HG03460 (cell line): ENCODE results near the gene TRIM44.
"Not testable (repeated sequence)": the region's sequence is repeated elsewhere in the genome, so short reads cannot be mapped to it uniquely, and the experiment has no call there.

Experiments
- ATAC-seq: cut with Tn5 transposase; IDR thresholded peaks from one replicate; pipeline ENCODE4 v1.9.1; 2021; ENCODE audit not compliant: unreplicated experiment

Gene TRIM44

DNA sequence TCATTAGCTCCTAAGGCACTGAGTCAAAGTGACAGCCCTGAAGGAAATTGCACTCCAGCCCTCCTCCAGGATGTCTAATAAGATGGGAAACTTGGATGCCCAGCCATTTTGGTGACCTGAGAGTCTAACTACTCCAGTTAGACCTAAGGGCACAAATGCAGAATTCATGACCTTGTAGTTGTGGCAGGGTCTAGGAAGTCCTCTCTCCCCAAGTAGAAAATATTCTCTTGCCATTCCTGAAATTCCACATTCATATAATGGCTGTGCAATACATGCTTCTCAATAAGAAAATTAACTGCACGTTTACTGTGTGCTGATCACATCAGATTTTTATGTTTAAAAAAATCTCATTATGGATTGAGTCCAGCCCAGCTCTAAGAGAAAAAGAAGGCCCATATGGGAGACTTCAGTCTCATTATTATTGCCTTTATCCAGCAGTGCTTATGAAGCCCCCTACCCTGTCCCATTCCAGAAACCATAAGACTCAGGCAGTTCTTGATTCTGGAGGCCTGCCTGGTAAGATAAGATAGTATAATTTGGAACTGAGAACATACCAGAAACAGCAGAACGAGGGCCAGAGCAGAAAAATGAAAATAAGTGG lies 147.6 kb downstream of the TRIM44 start:
- no peak for ATAC-seq

GRCh38 chr11:35811783-35812182 lies 149.2 kb downstream of the TRIM44 start:
- no peak for ATAC-seq

- ATAC-seq: no peak
These were observed 150.3 kb downstream of the TRIM44 start for GRCh38 chr11:35812828-35813227.

GRCh38 chr11:35814081-35814695 lies 151.6 kb downstream of the TRIM44 start:
- ATAC-seq: no peak

DNA sequence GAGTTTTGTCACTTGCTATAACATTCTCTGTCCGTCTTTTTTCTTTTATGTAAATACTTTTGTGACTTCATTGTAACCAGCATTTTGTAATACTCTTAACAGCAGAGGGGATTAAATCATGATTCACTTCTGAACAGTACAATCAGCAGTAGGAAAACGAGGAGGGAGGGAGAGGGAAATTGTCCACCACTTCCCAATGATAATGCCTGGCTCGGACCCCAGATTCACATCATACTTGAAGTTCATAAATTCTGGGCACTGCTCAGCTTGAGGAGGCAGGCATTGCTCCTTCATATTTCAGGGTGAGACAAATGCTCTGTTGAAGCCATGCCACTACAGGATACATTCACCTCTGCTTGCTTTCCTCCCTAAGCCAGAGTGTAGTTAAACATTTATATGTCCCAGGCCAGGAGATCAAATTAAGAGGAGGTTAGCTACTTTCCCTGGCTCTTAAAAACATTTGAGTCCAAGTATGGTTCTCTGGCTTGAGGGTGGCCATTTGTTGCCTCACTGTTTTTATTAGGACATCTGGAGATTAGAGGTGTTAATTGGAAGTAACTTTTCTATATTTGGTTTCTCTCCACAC lies 152.2 kb downstream of the TRIM44 start:
- no peak for ATAC-seq

DNA sequence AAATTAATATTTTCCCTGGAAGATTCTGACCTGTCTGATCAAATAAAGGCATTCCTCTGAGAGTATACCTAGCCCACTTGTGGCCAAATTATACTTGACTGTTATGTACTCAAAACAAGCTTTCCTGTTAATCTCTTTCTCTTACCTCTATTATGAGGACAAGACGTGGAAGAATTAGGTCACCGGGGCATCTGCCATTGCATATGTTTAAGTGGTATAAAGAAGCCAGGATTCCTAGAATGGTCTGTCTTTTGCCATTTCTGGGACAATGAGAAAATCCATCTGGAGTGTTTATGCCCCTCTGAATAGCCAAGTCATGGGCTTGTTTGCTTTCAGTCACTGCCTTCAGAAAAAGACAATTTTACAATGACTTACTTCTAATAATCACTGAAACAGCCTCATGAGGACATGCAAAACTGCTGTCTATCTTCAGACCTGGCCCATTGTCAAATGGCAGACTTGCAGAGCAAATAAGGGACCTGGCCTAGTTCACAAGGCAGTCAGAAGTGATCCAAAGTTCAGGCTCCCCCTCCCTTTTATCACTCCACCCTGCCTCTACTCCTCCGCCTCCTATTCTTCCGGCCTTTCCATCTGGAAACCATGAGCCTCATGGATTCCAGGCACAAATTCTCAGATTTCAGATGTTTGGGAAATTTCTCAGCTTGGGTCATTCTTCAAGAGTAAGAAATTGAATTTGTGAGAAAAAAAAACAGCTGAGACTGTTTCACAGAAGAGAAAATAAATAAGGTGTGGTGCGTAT lies 153.2 kb downstream of the TRIM44 start:
- no peak for ATAC-seq

GRCh38 chr11:35820614-35821013 lies 158.0 kb downstream of the TRIM44 start:
- ATAC-seq: no peak

- no peak for ATAC-seq
These were observed 160.4 kb downstream of the TRIM44 start for GRCh38 chr11:35822815-35823495.

- ATAC-seq: no peak
These were observed 161.2 kb downstream of the TRIM44 start for GRCh38 chr11:35823742-35824298.

GRCh38 chr11:35825386-35825785 lies 162.8 kb downstream of the TRIM44 start:
- ATAC-seq: no peak

DNA sequence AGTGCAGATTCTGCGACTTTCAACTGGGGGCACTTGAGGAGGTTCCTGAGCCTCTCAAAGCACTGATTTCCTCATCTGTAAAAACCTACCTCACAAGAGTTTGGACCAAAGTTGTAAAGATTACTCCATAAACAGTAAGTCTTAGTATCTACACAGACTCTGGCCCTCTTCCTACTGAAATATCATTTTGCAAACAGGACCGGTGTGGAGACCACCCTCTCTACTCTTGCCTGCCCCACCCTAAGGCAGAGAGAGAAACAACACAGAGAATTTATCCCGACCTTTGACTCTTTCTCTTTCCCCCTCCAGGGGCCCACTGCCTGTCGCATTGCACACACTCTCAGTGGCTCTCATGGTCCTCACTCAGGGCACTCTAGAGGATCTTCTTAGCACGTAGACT lies 163.4 kb downstream of the TRIM44 start:
- ATAC-seq: no peak

- ATAC-seq: no peak
These were observed 164.4 kb downstream of the TRIM44 start for GRCh38 chr11:35826949-35827348.

DNA sequence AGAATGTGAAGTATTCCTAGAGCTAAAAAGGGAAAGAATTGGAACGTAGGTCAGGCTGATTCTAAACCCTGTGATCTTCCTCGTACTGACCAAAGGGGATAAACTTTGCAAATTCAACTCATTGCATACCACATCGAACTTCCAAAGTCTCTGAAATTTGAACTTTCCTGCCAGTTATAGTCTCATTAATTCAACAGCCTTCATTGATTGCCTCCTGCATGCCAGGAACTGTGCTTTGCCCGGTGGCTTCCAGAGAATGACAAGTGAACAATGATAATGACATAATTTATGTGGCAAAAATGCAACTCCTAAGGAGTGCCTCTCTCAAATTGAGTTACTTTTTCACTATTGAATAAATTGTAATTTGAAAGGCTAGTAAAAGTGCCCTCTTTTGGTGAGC lies 173.6 kb downstream of the TRIM44 start:
- no peak for ATAC-seq

- ATAC-seq: no peak
These were observed 175.5 kb downstream of the TRIM44 start for GRCh38 chr11:35838071-35838470.

DNA sequence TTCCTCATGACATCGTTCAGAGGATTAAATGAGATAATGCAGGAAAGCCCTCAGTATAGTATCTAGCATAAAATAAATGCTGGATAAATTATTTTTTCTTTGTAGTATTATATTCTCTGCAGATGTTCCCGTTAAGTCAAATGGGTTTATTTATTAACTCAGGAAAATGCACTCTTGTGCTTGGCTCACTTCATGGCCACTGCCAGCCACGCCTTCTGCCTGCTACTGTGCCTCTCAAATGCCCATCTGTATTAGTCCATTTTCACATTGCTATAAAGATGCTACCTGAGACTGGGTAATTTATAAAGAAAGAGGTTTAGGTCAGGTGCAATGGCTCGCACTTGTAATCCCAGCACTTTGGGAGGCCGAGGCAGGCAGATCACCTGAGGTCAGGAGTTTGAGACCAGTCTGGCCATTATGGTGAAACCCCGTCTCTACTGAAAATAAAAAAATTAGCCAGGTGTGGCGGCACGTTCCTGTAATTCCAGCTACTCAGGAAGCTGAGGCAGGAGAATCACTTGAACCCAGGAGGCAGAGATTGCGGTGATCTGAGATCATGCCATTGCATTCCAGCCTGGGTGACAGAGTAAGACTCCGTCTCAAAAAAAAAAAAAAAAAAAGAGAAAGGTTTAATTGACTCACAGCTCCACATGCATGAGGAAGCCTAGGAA lies 176.3 kb downstream of the TRIM44 start:
- not testable (repeated sequence) for ATAC-seq

- ATAC-seq: no peak
These were observed 177.0 kb downstream of the TRIM44 start for GRCh38 chr11:35839368-35840161.

GRCh38 chr11:35841733-35842132 lies 179.2 kb downstream of the TRIM44 start:
- ATAC-seq: no peak

- ATAC-seq: no peak
These were observed 180.4 kb downstream of the TRIM44 start for GRCh38 chr11:35842958-35843357.

GRCh38 chr11:35844579-35844978 lies 182.0 kb downstream of the TRIM44 start:
- ATAC-seq: no peak

GRCh38 chr11:35845860-35846259 lies 183.3 kb downstream of the TRIM44 start:
- no peak for ATAC-seq
